IMR-90 (cell line): Measurements from ENCODE around the gene OR13J1. TPM values are rescaled to one million over a fixed set of nuclear protein-coding genes. Genes with fewer than 3 reads are reported as not detected.

Experiments used
- ATAC-seq: fragments of 200-7000 bp; cut with Tn5 transposase; 2 replicates; pipeline ENCODE4 v1.9.1; 2020; ENCODE audit warnings: low read depth, mild to moderate bottlenecking, moderate library complexity
- BruUV-seq: library from RNA; stranded (reverse); fragments of 400-500 nt; replicated peaks from 2 replicates; lab custom pipeline; 2021; lab: Mats Ljungman, UMichigan
- CTCF ChIA-PET: fragments of 300-600 bp; formaldehyde crosslinking; extraction: SDS; loops from one replicate; lab custom pipeline; 2021; ENCODE audit warnings: antibody characterized with exemption; lab: Yijun Ruan, JAX
- POLR2A ChIA-PET: fragments of 300-600 bp; sonication (Branson Sonifier 250); formaldehyde crosslinking; loops from one replicate; lab custom pipeline; 2022; ENCODE audit warnings: antibody characterized with exemption; ENCODE audit not compliant: unreplicated experiment; lab: Charles Lee
- DNase-seq: peaks from one replicate; pipeline ENCODE4 v3.0.0; 2013
- H2AFZ ChIP-seq: replicated peaks from 2 replicates; pipeline ENCODE3; 2013; ENCODE audit warnings: low read length, mild to moderate bottlenecking; ENCODE audit not compliant: poor library complexity
- H2AK5ac ChIP-seq: 2 replicates; pipeline ENCODE4 v1.6.1; 2013; ENCODE audit warnings: low read depth, low read length, inconsistent platforms
- H2AK9ac ChIP-seq: replicated peaks from 2 replicates; pipeline ENCODE3; 2013; ENCODE audit warnings: mild to moderate bottlenecking, low read depth, low read length, moderate library complexity; ENCODE audit not compliant: poor library complexity
- H2BK120ac ChIP-seq: 2 replicates; pipeline ENCODE4 v1.6.1; 2013; ENCODE audit warnings: low read depth, low read length, inconsistent platforms
- H2BK15ac ChIP-seq: 3 replicates; pipeline ENCODE4 v1.6.1; 2013; ENCODE audit warnings: low read depth, low read length, inconsistent platforms
- H2BK20ac ChIP-seq: 2 replicates; pipeline ENCODE4 v1.6.1; 2013; ENCODE audit warnings: low read depth, mild to moderate bottlenecking, inconsistent platforms, low read length, moderate library complexity
- H2BK5ac ChIP-seq: 2 replicates; pipeline ENCODE4 v1.6.1; 2013; ENCODE audit warnings: mild to moderate bottlenecking, low read depth, low read length, inconsistent platforms; ENCODE audit not compliant: poor library complexity, severe bottlenecking
- H3K14ac ChIP-seq: replicated peaks from 2 replicates; pipeline ENCODE4 v1.6.1; 2013; ENCODE audit warnings: low read depth, low read length, inconsistent platforms
- H3K18ac ChIP-seq: 2 replicates; pipeline ENCODE4 v1.6.1; 2013; ENCODE audit warnings: low read depth, low read length, control low read depth
- H3K23ac ChIP-seq: 2 replicates; pipeline ENCODE4 v1.6.1; 2013; ENCODE audit warnings: low read depth, low read length, inconsistent platforms
- H3K27ac ChIP-seq: 2 replicates; pipeline ENCODE4 v1.5.1; 2013; ENCODE audit warnings: mild to moderate bottlenecking, control low read depth, low read length; ENCODE audit not compliant: insufficient read depth
- H3K27me3 ChIP-seq: 2 replicates; pipeline ENCODE4 v1.6.1; 2013; ENCODE audit warnings: low read length; ENCODE audit not compliant: control insufficient read depth, insufficient read depth
- H3K36me3 ChIP-seq: 2 replicates; pipeline ENCODE4 v1.6.1; 2013; ENCODE audit warnings: low read length, mixed read lengths; ENCODE audit not compliant: control insufficient read depth, insufficient read depth
- H3K4ac ChIP-seq: 2 replicates; pipeline ENCODE4 v1.6.1; 2013; ENCODE audit warnings: low read depth, low read length, inconsistent platforms
- H3K4me1 ChIP-seq: 2 replicates; pipeline ENCODE4 v1.6.1; 2013; ENCODE audit warnings: low read length, mixed read lengths; ENCODE audit not compliant: control insufficient read depth, insufficient read depth
- H3K4me2 ChIP-seq: 2 replicates; pipeline ENCODE4 v1.6.1; 2013; ENCODE audit warnings: low read depth, mild to moderate bottlenecking, control low read depth, low read length, moderate library complexity
- H3K4me3 ChIP-seq: 2 replicates; pipeline ENCODE4 v1.5.1; 2013; ENCODE audit warnings: low read depth, mild to moderate bottlenecking, control low read depth, low read length, moderate library complexity; ENCODE audit not compliant: insufficient read depth
- H3K56ac ChIP-seq: 2 replicates; pipeline ENCODE4 v1.6.1; 2013; ENCODE audit warnings: low read length, inconsistent platforms; ENCODE audit not compliant: insufficient read depth; ENCODE audit errors: extremely low read depth
- H3K79me1 ChIP-seq, 2 experiments: 2 replicates each; pipeline ENCODE4 v1.6.1; 2013; ENCODE audit warnings: low read length in 2 of 2, inconsistent platforms in 1 of 2, low read depth in 1 of 2
- H3K9ac ChIP-seq: 2 replicates; pipeline ENCODE4 v1.6.1; 2013; ENCODE audit warnings: low read depth, low read length, control low read depth
- H3K9me1 ChIP-seq: 2 replicates; pipeline ENCODE4 v1.6.1; 2013; ENCODE audit warnings: low read length, inconsistent platforms; ENCODE audit not compliant: insufficient read depth
- H3K9me3 ChIP-seq: 2 replicates; pipeline ENCODE4 v1.6.1; 2013; ENCODE audit warnings: low read length; ENCODE audit not compliant: control insufficient read depth, insufficient read depth
- H4K20me1 ChIP-seq: 2 replicates; pipeline ENCODE4 v1.6.1; 2013; ENCODE audit warnings: low read length, inconsistent platforms; ENCODE audit not compliant: insufficient read depth
- H4K5ac ChIP-seq: 2 replicates; pipeline ENCODE4 v1.6.1; 2013; ENCODE audit warnings: mild to moderate bottlenecking, low read depth, low read length, control low read depth
- H4K8ac ChIP-seq, 2 experiments: 2 replicates each; pipeline ENCODE4 v1.6.1; 2013; ENCODE audit warnings: low read depth in 2 of 2, low read length in 2 of 2, control low read depth in 1 of 2, inconsistent platforms in 1 of 2
- H4K91ac ChIP-seq: 2 replicates; pipeline ENCODE4 v1.6.1; 2013; ENCODE audit warnings: low read depth, low read length, inconsistent platforms; ENCODE audit not compliant: insufficient read depth
- MAZ ChIP-seq: IDR thresholded peaks from 2 replicates; pipeline ENCODE4 v1.6.1; 2012; ENCODE audit warnings: low read depth, mild to moderate bottlenecking, low read length, improper control_type of control experiment, moderate library complexity, borderline replicate concordance
- RFX5 ChIP-seq: IDR thresholded peaks from 2 replicates; pipeline ENCODE4 v1.8.0; 2012; ENCODE audit warnings: low read depth, mild to moderate bottlenecking, low read length, moderate library complexity
- WGBS, 2 experiments: methylation state at CpG; one replicate each; pipeline versions ENCODE4 v1.1.5 to v1.1.7; 2013; ENCODE audit warnings: missing lambda C conversion rate in 2 of 2; ENCODE audit not compliant: insufficient read length in 1 of 2; ENCODE audit errors: extremely low coverage in 2 of 2; 5-methylcytosine and 5-hydroxymethylcytosine counted together
- dilution Hi-C: fragments of 300-500 bp; cut with HindIII; formaldehyde crosslinking; loops from one replicate; pipeline ENCODE4 v1.14.3; 2018; ENCODE audit warnings: low sequenced_read_pairs; ENCODE audit not compliant: unreplicated experiment
- in situ Hi-C: fragments of 300-500 bp; cut with MboI; formaldehyde crosslinking; loops from 3 replicates; pipeline ENCODE4 v1.14.3; 2019; ENCODE audit warnings: low sequenced_read_pairs, inconsistent platforms, mixed read lengths
- intact Hi-C: fragments of 100-400 bp; cut with micrococcal nuclease; formaldehyde crosslinking; loops from 2 replicates; pipeline ENCODE4 v1.10.0; 2022
- polyA plus RNA-seq, 3 experiments: library from polyadenylated mRNA; depleted of rRNA; stranded (reverse); fragments of >200 nt; gene quantifications; 2 replicates each; pipeline ENCODE4 v1.2.3, GENCODE V29; 2012; ENCODE audit warnings: low replicate concordance in 1 of 3
- total RNA-seq: library from RNA; depleted of rRNA; stranded (reverse); fragments of >200 nt; gene quantifications from 2 replicates; pipeline ENCODE4 v1.2.3, GENCODE V29; 2012

Gene OR13J1
- total and polyA plus RNA-seq, 2 of the 4 experiments (the other 2 are of a cell fraction), result not detected

DNA sequence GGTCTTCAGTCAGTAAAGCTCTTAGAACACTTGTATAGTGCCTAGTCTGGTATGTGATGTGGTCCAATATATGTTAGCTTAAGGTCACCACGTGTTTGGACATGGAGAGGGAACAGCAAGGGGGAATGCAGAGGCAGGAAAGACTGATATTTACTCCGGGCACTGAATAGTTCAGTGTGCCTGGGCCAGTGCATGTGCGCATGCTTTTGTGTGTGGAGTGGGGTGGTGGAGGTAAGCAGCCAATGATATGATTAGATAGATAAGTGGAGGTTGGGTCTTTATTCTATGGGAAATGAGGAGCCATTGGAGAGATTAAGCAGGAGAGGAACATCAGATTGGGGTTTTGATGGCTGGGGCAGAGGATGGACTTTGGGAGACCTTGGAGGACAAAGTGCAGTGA, 14.0 kb downstream of the OR13J1 start:
- intact Hi-C loops, result no loop called here
- H2BK20ac ChIP-seq, result no peak overlapping the region

More for the DNA sequence above, 14.0 kb downstream of the OR13J1 start:
- no peak overlapping the region for H3K56ac ChIP-seq
- no peak overlapping the region for H2BK15ac ChIP-seq
- no peak overlapping the region for H2AK5ac ChIP-seq
- H3K9me1 ChIP-seq, result no peaks in the 10 kb centered on the region
- H3K27ac ChIP-seq, result no peak overlapping the region
- TF ChIP-seq MAZ (no peak), RFX5 (no peak)
- H4K91ac ChIP-seq, result no peak overlapping the region
- BruUV-seq, result no TSS peak
- WGBS, 2 experiments, result 100% methylated on average over 1 of the region's 3 CpGs; no CpG with 5 or more reads in 1 of the 2 experiments
- peaks cover 3% of the 10 kb centered on the region; the same call in 1 of the 2 replicates for H3K36me3 ChIP-seq
- no peak overlapping the region for H3K9ac ChIP-seq
- ChIA-PET POLR2A (no interaction called here), CTCF (no interaction called here)
- no peaks in the 10 kb centered on the region for H3K9me3 ChIP-seq
- H4K8ac ChIP-seq, result no peak overlapping the region
- no peak overlapping the region for H3K23ac ChIP-seq
- H2BK5ac ChIP-seq, result no peak overlapping the region
- DNase-seq, result no peak
- no peaks in the 10 kb centered on the region for H3K79me1 ChIP-seq
- no peak overlapping the region for H2BK120ac ChIP-seq
- no peak for ATAC-seq
- no peak overlapping the region for H3K4me2 ChIP-seq
- in situ Hi-C loops, result no loop called here
- dilution Hi-C loops, result no loop called here
- no peak overlapping the region for H3K4ac ChIP-seq
- no peak overlapping the region for H3K18ac ChIP-seq
- H2AK9ac ChIP-seq, result no peak overlapping the region
- H3K4me3 ChIP-seq, result no peak overlapping the region
- H4K5ac ChIP-seq, result no peak overlapping the region
- no peaks in the 10 kb centered on the region for H4K20me1 ChIP-seq
- no peak overlapping the region for H3K14ac ChIP-seq
- H3K4me1 ChIP-seq, result no peaks in the 10 kb centered on the region
- no peak overlapping the region for H2AFZ ChIP-seq
- H3K27me3 ChIP-seq, result peaks cover 9% of the 10 kb centered on the region
